GM21447 (cell line): ENCODE data around the gene MBD3L4.
"Not testable (repeated sequence)": the region's sequence is repeated elsewhere in the genome, so short reads cannot be mapped to it uniquely, and the experiment has no call there.

ENCODE experiments used
- ATAC-seq: cut with Tn5 transposase; IDR thresholded peaks from one replicate; pipeline ENCODE4 v1.9.1; 2021; ENCODE audit not compliant: unreplicated experiment

Gene MBD3L4

GRCh38 chr19:7051421-7051820, 11.4 kb upstream of the MBD3L4 start:
- ATAC-seq, result not testable (repeated sequence)

DNA sequence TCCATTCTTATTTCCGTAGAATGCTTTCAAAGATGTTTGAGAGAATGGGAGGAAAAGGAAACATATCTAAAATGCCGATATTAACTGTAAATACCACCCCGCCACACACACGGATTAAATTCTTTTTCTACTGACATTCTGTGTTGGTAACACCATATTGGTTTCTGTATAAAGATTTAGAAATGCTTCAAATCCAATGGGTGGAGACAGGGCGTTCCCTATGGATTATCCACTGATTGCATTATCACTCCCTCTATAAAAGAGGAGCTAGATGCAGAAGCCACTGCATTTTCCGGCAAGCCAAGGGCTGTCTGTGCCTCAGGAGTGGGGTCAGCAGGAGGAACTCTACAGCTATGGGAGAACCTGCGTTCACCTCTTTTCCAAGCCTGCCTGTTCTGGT, 9.0 kb upstream of the MBD3L4 start, which contains the start of gene MBD3L2:
Gene MBD3L2, plus strand, starts transcription at position 301 of the 400 bp plus-strand sequence. Its CDS starts 53 bp downstream, at position 354.
- not testable (repeated sequence) for ATAC-seq

DNA sequence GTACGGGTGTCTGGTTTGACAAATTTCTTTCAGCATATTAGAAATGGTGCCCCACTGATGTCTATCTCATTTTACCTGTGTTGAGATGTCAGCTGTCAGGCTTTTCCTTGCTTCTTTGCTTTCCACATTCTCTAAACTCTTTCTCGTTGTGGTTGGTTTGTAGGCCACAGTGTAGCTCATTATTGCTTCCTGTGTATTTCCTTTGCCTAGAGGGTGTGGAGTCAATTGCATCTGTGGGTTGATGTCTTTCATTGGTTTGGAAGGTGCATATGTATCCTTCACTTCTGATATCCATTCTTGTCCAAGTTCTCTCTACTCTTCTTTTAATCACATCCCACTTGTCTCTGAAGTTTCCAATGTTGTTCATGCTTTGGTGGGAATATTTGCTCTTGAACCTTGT, 1.6 kb upstream of the MBD3L4 start:
- not testable (repeated sequence) for ATAC-seq

GRCh38 chr19:7030278-7030677, 9.7 kb downstream of the MBD3L4 start, which contains the start of gene MBD3L5:
Gene MBD3L5 (plus strand): TSS chr19:7030578. CDS start chr19:7030612, 34 bp downstream.
- ATAC-seq, result not testable (repeated sequence)

- ATAC-seq, result not testable (repeated sequence)
These were observed 11.2 kb downstream of the MBD3L4 start for GRCh38 chr19:7028790-7029189.

GRCh38 chr19:7021331-7021730, 18.6 kb downstream of the MBD3L4 start, which contains the start of gene MBD3L2B:
Gene MBD3L2B (minus strand): TSS chr19:7021431. CDS start chr19:7021397, 34 bp downstream.
- not testable (repeated sequence) for ATAC-seq

GRCh38 chr19:7018828-7019227, 21.2 kb downstream of the MBD3L4 start:
- no peak for ATAC-seq

DNA sequence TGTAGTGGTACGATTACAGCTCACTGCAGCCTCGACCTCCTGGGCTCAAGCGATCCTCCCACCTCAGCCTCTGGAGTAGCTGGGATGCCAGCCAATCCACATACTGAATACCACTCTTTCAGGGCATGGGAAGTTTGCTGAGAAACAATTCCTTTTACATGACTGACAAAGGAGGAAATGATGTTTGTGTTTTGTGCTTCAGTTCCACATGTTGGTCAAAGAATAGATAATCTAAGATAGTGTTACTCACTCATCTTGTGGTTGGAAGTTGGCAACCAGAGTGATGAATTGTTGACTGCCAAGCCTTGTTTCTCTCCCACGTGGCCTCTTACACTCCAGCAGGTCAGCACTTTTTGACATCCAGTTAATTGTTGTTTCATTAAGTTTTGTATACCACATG, 26.3 kb downstream of the MBD3L4 start:
- no peak for ATAC-seq

GRCh38 chr19:7010722-7011593, 29.0 kb downstream of the MBD3L4 start:
- ATAC-seq, result no peak

DNA sequence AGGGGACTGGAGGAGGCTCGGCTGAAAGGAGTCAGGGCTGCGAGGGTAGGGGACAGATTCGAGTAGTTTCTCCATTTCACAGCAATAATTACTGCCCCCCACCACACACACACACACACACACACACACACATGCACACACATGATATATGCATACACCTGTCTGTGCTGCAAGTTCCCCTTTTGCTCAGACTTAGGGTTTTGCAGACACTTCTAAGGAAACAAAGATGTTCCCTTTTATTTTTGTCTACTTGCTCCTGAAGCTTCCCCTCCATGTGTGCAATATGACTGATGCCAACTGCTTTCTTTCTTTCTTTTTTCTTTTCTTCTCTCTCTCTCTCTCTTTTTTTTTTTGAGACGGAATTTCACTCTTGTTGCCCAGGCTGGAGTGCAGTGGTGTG, 32.1 kb downstream of the MBD3L4 start:
- no peak for ATAC-seq

DNA sequence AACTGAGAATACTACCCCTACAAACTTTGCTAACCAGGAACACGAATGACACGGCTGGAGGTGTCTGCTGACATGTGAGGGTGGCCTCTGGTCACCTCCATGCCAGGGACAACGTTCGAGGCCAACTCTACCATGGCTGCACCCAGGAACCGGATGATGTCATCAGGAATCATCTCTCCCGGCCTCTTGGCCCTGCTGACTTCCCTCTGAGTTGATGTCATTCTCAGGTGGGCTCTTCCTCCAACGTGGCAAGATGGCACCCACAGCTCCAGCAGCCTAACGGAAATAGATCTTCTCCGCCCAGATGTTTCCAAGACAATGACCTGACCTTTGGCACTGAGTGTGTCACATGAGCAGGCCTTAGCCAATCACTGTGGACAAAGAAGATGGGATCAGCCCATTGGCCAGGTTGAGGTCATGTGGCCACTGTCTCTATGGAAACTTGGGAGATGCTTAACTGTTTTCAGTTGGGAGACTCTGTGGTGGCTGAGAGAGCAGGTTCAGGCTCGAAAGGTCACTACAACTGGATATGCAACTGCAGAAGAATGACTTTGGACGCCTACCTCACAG, 33.8 kb downstream of the MBD3L4 start:
- no peak for ATAC-seq

DNA sequence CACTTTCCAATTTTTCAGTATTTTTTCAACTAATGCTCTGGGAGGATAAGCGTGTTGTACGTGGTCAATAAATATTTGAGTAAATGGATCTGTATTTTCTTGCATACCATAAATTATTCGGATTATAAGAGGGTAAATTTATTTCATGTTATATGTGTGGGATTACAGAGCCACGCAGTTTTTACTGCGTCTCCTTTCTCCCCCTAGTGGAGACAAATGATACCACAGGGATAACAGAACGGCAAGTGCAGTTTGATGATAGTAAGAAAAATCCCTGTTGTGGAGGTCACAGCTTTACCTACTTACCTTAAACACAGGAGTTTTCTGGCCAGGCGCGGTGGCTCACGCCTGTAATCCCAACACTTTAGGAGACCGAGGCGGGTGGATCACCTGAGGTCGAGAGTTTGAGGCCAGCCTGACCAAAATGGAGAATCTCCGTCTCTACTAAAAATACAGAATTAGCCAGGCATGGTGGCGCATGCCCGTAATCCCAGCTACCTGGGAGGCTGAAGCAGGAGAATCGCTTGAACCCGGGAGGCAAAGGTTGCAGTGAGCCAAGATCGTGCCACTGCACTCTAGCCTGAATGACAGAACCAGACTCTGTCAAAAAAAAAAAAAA, 35.6 kb downstream of the MBD3L4 start:
- no peak for ATAC-seq

GRCh38 chr19:7000816-7001215, 39.2 kb downstream of the MBD3L4 start:
- ATAC-seq, result no peak

- no peak for ATAC-seq
These were observed 39.6 kb downstream of the MBD3L4 start for GRCh38 chr19:7000333-7000732.

GRCh38 chr19:6999933-7000332, 40.0 kb downstream of the MBD3L4 start:
- no peak for ATAC-seq

DNA sequence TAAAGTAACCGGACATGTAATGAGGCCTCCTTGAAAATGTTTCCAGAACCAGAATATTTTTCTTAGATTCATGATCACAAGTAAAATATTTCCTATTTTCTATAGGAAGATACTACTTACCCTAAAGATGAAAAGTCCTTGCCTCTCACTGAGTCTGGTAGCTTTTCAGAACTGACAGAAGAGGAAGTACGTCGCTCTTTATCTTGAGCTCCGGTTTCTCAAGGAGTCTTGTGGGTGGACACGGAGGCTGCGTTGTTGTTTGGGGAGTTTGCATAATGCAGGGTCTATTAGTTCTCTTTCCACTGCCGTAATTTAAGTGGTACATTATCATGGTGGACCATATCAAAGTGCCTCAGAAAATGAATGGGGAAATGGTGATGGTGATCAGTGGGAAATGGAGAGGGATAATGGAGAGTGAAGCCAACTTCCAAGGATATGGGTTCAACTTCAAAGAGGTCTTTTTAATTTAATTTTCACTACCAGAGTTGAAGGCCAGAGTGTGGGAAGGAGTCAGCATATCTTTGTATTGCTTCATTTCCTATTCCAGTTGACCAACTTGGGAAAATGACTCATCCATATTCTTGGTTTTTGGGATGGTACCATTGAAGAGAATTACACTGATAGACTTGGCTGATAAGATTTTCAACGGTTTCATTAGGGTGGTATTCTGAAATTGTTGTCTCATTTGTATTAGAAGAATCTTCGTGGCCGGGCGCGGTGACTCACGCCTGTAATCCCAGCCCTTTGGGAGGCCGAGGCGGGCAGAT, 42.1 kb downstream of the MBD3L4 start:
- ATAC-seq, result no peak

- ATAC-seq, result no peak
These were observed 43.2 kb downstream of the MBD3L4 start for GRCh38 chr19:6996810-6997209.

DNA sequence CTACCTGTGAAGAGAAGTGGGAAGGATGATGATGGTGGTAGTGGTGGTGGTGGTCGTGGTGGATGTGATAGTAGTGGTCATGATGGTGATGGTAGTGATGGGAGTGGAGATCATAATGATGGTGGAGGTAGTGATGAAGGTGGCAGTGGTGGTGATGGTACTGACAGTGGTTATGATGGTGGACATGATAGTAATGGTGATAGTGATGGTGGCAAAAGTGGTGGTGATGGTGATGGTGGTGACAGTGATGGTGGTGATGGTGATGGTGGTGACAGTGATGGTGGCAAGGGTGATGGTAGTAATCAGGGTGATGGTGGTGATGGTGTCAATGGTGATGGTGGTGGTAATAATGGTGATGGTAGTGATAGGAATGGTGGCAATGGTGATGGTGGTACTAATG, 44.9 kb downstream of the MBD3L4 start:
- no peak for ATAC-seq

- ATAC-seq, result no peak
These were observed 51.7 kb downstream of the MBD3L4 start for GRCh38 chr19:6988257-6988656.

DNA sequence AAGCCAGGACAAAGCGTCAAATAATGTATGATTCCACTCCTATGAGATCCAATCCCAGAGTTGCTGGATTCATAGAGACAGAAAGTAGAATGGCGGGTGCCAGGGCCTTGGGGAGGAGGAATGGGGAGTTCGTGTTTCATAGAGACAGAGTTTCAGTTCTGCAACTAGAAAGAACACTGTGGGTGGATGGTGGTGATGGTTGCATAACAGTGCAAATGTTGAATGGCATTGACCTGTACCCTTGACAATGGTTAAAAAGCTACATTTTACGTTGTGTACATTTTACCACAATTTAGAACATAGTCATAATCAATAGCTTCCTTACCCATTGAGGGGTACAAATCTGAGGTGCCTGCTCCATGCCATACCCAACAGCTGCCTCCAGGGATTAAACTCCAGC, 52.1 kb downstream of the MBD3L4 start:
- no peak for ATAC-seq
